NOMO-1 treated with DMSO at 0.1 percent for 48 hours (cell line): ENCODE measurements around the gene NFATC2.
"Not testable (repeated sequence)": the region's sequence is repeated elsewhere in the genome, so short reads cannot be mapped to it uniquely, and the experiment has no call there.

Source experiments
- DNase-seq: peaks from one replicate; lab custom pipeline; 2025; ENCODE audit not compliant: unreplicated experiment; lab: John Stamatoyannopoulos, UW

The NFATC2 gene

GRCh38 chr20:51568533-51568932, 26.0 kb upstream of the NFATC2 start:
- not testable (repeated sequence) for DNase-seq

- no peak for DNase-seq
Measured at GRCh38 chr20:51567622-51568021, 25.1 kb upstream of the NFATC2 start.

- no peak for DNase-seq
Measured at GRCh38 chr20:51566594-51566993, 24.1 kb upstream of the NFATC2 start.

GRCh38 chr20:51565298-51566144, 23.0 kb upstream of the NFATC2 start:
- DNase-seq: peak; percentile 73

- no peak for DNase-seq
Measured at GRCh38 chr20:51563486-51564332, 21.2 kb upstream of the NFATC2 start.

- no peak for DNase-seq
Measured at GRCh38 chr20:51563174-51563485, 20.6 kb upstream of the NFATC2 start.

- DNase-seq: no peak
Measured at GRCh38 chr20:51562332-51563173, 20.0 kb upstream of the NFATC2 start.

- DNase-seq: no peak
Measured at GRCh38 chr20:51562027-51562331, 19.5 kb upstream of the NFATC2 start.

GRCh38 chr20:51560550-51561307, 18.2 kb upstream of the NFATC2 start:
- DNase-seq: no peak

- no peak for DNase-seq
Measured at GRCh38 chr20:51560042-51560441, 17.5 kb upstream of the NFATC2 start.

GRCh38 chr20:51554538-51555165, 12.1 kb upstream of the NFATC2 start:
- no peak for DNase-seq

- no peak for DNase-seq
Measured at GRCh38 chr20:51553897-51554486, 11.5 kb upstream of the NFATC2 start.

GRCh38 chr20:51551186-51551585, 8.7 kb upstream of the NFATC2 start:
- DNase-seq: no peak

GRCh38 chr20:51549474-51549873, 7.0 kb upstream of the NFATC2 start:
- DNase-seq: no peak

- no peak for DNase-seq
Measured at GRCh38 chr20:51547951-51548350, 5.4 kb upstream of the NFATC2 start.

GRCh38 chr20:51545515-51545914, 3.0 kb upstream of the NFATC2 start:
- DNase-seq: no peak

GRCh38 chr20:51543422-51543788, 886 bp upstream of the NFATC2 start:
- no peak for DNase-seq

GRCh38 chr20:51542033-51542570, 417 bp downstream of the NFATC2 start:
- DNase-seq: peak; percentile 38

GRCh38 chr20:51541189-51542032, 1.1 kb downstream of the NFATC2 start:
- peak; percentile 87 for DNase-seq
